Peyer's patch (tissue), 4 donors: ENCODE data around the gene MICAL3. TPM values are rescaled to one million over a fixed set of nuclear protein-coding genes. Genes with fewer than 3 reads are reported as not detected.
"Not testable (repeated sequence)": the region's sequence is repeated elsewhere in the genome, so short reads cannot be mapped to it uniquely, and the experiment has no call there.

ENCODE experiments used
- DNase-seq, 3 donors: peaks; one replicate each; pipeline ENCODE4 v3.0.0-alpha.2; 2017 to 2019
- H3K27ac ChIP-seq, 4 donors: fragments of 200-600 bp; sonication (generic); one replicate each; pipeline ENCODE4 v1.5.1; 2016 to 2019
- H3K27me3 ChIP-seq, 2 donors: fragments of 200-600 bp; sonication (generic); one replicate each; pipeline ENCODE4 v1.5.1; 2019
- H3K36me3 ChIP-seq, 3 donors: fragments of 200-600 bp; sonication (generic); one replicate each; pipeline ENCODE4 v1.5.1; 2016 to 2019
- H3K4me1 ChIP-seq, 4 donors: fragments of 200-600 bp; sonication (generic); one replicate each; pipeline ENCODE4 v1.5.1; 2016 to 2019
- H3K4me3 ChIP-seq, 4 donors: fragments of 200-600 bp; sonication (generic); 1 replicate in 3 of 4; 2 replicates in 1 of 4; pipeline ENCODE4 v1.5.1; 2016 to 2019; ENCODE audit warnings: mild to moderate bottlenecking in 1 of 4
- H3K9me3 ChIP-seq, 4 donors: fragments of 200-600 bp; sonication (generic); one replicate each; pipeline ENCODE4 v1.5.1; 2016 to 2019; ENCODE audit warnings: mild to moderate bottlenecking in 1 of 4
- POLR2A ChIP-seq, 2 donors: fragments of 450-650 bp; IDR thresholded peaks; one replicate each; pipeline ENCODE4 v1.5.1; 2017; ENCODE audit warnings: antibody characterized with exemption in 2 of 2, mild to moderate bottlenecking in 2 of 2, moderate library complexity in 2 of 2
- total RNA-seq, 4 donors: library from RNA; depleted of rRNA; stranded (reverse); fragments of >200 nt; gene quantifications; one replicate each; pipeline ENCODE4 v1.1.0, GENCODE V29; 2016
- TF ChIP-seq, protein P1 (sequence below), 6 experiments: fragments of 450-650 bp in 4 of 6; fragments of 200-600 bp in 2 of 6; sonication (generic) in 1 of 6; IDR thresholded peaks; one replicate each; pipeline ENCODE4 v1.5.1; 2017 to 2019; ENCODE audit warnings: antibody characterized with exemption in 6 of 6, mild to moderate bottlenecking in 3 of 6, moderate library complexity in 1 of 6

Gene MICAL3
- total RNA-seq, 4 donors from 2014 or later: 68.5 to 99.1 (median 88.7) TPM

DNA sequence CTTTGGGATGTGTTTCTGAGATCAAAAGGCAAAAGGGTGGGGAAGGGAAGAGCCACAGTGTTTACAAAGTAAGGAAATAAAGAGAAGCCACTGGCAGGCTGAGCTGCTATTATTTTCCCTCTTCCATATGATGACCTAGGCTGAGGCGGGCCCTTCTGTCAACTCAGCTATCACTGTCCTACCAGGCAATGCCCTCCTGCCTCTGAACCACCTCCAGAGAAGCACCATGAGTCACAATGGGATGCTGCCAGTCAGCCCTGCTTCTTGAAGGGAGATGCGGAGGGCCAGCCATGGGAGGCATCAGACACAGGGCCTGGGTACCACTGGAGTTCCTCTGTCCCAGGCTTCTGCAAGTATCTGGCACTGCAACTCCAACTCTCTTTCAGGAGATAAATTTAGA lies 142.2 kb downstream of the MICAL3 start:
- no peak for DNase-seq
- Histone ChIP-seq H3K27me3 (no peaks in the 10 kb centered on the region), H3K27ac (no peak overlapping the region), H3K9me3 (no peaks in the 10 kb centered on the region), H3K36me3 (peaks cover 0 to 77% (median 0%) of the 10 kb centered on the region in 3 donors), H3K4me1 (no peaks in the 10 kb centered on the region), H3K4me3 (no peak overlapping the region)
- TF ChIP-seq POLR2A (IDR thresholded peaks at IDR 0.05): no peak
- TF ChIP-seq, protein P1, sequence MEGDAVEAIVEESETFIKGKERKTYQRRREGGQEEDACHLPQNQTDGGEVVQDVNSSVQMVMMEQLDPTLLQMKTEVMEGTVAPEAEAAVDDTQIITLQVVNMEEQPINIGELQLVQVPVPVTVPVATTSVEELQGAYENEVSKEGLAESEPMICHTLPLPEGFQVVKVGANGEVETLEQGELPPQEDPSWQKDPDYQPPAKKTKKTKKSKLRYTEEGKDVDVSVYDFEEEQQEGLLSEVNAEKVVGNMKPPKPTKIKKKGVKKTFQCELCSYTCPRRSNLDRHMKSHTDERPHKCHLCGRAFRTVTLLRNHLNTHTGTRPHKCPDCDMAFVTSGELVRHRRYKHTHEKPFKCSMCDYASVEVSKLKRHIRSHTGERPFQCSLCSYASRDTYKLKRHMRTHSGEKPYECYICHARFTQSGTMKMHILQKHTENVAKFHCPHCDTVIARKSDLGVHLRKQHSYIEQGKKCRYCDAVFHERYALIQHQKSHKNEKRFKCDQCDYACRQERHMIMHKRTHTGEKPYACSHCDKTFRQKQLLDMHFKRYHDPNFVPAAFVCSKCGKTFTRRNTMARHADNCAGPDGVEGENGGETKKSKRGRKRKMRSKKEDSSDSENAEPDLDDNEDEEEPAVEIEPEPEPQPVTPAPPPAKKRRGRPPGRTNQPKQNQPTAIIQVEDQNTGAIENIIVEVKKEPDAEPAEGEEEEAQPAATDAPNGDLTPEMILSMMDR (IDR thresholded peaks at IDR 0.05): no peak

DNA sequence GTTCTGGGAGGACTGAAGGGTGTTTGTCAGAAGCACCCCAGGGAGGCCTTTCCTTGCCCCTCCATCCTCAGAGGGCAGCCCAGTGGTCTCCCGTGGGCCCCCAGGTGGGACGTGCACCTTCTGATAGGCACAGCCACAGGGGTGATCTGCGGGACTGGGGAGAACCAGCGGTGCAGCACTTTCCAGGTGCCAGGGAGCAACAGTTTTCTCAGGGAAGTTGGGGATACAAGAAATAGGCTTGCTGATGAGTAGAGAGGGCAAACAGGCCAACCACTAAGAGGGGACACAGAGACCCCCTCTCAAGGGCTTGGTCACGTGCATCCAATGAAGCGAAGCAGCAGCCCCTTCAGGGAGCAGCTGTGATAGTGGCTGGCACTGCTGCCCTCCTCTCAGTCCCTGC lies 143.0 kb downstream of the MICAL3 start:
- H3K4me1 ChIP-seq: no peaks in the 10 kb centered on the region
- no peak overlapping the region for H3K27ac ChIP-seq
- TF ChIP-seq POLR2A (IDR thresholded peaks at IDR 0.05): no peak
- TF ChIP-seq, protein P1 (IDR thresholded peaks at IDR 0.05): no peak
- DNase-seq: no peak
- H3K9me3 ChIP-seq: no peaks in the 10 kb centered on the region
- no peaks in the 10 kb centered on the region for H3K27me3 ChIP-seq
- H3K4me3 ChIP-seq: no peak overlapping the region
- peaks cover 0 to 69% (median 0%) of the 10 kb centered on the region in 3 donors for H3K36me3 ChIP-seq

DNA sequence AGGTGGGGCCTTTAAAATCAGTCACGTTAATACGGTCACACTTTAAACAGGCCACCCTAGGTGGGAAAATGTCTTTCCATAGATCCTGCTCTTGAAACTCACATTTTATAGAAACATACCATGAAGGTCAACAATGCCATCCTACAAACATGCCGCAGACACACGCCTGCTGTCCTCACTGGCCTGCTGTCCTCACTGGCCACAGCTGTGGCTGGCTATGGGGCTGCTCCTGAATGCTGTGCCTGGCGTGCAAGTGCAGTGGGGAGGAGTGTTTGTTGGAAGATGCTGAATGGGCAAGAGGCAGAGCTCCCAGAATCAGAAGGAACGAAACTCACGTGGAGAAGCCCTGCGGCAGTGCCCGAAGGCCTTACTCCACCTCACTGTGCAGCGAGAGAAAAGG lies 143.9 kb downstream of the MICAL3 start:
- peaks cover 0 to 60% (median 0%) of the 10 kb centered on the region in 3 donors for H3K36me3 ChIP-seq
- no peak for DNase-seq

DNA sequence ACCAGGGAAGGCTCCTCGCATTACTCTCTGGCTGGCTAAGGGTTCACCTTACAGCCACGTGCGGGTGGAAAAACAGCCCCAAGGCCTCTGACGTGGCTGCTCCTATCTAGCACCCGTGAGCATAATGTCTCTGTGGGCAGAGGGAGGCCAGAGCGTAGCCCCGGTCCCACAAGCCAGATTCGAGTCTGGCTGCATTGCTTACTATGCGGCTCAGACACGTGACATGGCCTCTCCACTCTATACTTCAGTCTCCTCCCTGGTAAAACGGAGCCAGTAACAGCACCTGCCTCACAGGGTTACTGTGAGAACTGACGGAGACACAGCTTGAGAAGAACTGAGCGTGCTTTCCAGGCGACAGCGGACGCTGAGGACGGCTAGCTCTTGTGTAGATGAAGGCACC lies 144.3 kb downstream of the MICAL3 start:
- DNase-seq: no peak
- Histone ChIP-seq H3K27ac (no peak overlapping the region), H3K9me3 (no peaks in the 10 kb centered on the region), H3K4me1 (no peaks in the 10 kb centered on the region), H3K4me3 (no peak overlapping the region), H3K27me3 (no peaks in the 10 kb centered on the region), H3K36me3 (peaks cover 0 to 59% (median 0%) of the 10 kb centered on the region in 3 donors)
- no peak for TF ChIP-seq POLR2A (IDR thresholded peaks at IDR 0.05)
- TF ChIP-seq, protein P1 (IDR thresholded peaks at IDR 0.05): no peak

More for the DNA sequence above, 143.9 kb downstream of the MICAL3 start:
- H3K4me3 ChIP-seq: no peak overlapping the region
- no peak overlapping the region for H3K27ac ChIP-seq
- H3K4me1 ChIP-seq: no peaks in the 10 kb centered on the region
- no peaks in the 10 kb centered on the region for H3K27me3 ChIP-seq
- TF ChIP-seq, protein P1 (IDR thresholded peaks at IDR 0.05): no peak
- TF ChIP-seq POLR2A (IDR thresholded peaks at IDR 0.05): no peak
- no peaks in the 10 kb centered on the region for H3K9me3 ChIP-seq

DNA sequence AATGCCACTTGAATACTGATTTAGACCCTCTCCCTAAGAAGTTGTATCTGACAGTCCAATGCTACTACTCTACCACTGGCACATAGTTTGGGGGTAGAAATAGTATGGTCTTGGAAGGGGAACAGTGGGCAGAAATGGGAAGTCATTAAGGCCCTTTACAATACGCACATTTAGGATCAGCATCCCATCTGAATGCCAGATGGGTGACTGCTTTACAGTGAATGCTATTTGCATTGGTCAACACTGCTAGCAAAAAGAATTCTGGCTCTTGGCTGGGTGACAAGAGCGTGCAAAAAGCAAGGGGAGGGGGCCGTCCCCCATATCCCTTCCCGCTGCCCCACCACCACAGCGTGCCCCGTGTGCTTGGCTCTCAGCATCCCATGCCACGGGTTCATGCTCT lies 145.4 kb downstream of the MICAL3 start:
- Histone ChIP-seq H3K9me3 (no peaks in the 10 kb centered on the region), H3K27ac (no peak overlapping the region), H3K4me3 (no peak overlapping the region), H3K4me1 (no peaks in the 10 kb centered on the region), H3K27me3 (no peaks in the 10 kb centered on the region), H3K36me3 (peaks cover 0 to 62% (median 0%) of the 10 kb centered on the region in 3 donors)
- no peak for DNase-seq
- TF ChIP-seq, protein P1 (IDR thresholded peaks at IDR 0.05): no peak
- TF ChIP-seq POLR2A (IDR thresholded peaks at IDR 0.05): no peak

DNA sequence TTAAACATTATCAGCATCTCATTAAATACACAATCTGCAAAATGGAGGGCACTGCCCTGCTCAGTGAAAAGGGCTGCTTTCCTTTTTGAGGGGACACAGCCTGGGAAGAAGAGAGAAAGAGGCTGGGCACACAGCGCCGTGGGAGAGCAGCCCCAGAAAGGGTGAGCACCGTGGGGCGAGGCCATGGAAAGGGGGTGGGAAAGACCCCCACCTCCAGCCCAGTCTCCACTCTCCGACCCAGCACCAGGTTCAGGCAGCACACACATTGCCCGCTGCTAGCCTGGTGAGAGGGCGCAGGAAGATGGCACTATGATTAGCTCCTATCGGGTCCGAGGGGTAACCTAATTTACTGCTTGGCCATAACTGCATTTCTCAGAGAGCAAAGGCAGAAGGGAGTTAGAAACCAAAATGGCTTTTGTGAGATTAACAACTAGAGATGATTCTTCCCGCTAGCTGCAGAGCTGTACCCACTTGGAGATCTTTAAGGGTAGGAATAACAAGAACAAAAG lies 146.1 kb downstream of the MICAL3 start:
- no peak for DNase-seq
- Histone ChIP-seq H3K4me3 (no peak overlapping the region), H3K27ac (no peak overlapping the region), H3K9me3 (no peaks in the 10 kb centered on the region), H3K4me1 (no peaks in the 10 kb centered on the region), H3K36me3 (peaks cover 0 to 64% (median 0%) of the 10 kb centered on the region in 3 donors), H3K27me3 (no peaks in the 10 kb centered on the region)
- TF ChIP-seq POLR2A (IDR thresholded peaks at IDR 0.05): no peak
- TF ChIP-seq, protein P1 (IDR thresholded peaks at IDR 0.05): no peak

DNA sequence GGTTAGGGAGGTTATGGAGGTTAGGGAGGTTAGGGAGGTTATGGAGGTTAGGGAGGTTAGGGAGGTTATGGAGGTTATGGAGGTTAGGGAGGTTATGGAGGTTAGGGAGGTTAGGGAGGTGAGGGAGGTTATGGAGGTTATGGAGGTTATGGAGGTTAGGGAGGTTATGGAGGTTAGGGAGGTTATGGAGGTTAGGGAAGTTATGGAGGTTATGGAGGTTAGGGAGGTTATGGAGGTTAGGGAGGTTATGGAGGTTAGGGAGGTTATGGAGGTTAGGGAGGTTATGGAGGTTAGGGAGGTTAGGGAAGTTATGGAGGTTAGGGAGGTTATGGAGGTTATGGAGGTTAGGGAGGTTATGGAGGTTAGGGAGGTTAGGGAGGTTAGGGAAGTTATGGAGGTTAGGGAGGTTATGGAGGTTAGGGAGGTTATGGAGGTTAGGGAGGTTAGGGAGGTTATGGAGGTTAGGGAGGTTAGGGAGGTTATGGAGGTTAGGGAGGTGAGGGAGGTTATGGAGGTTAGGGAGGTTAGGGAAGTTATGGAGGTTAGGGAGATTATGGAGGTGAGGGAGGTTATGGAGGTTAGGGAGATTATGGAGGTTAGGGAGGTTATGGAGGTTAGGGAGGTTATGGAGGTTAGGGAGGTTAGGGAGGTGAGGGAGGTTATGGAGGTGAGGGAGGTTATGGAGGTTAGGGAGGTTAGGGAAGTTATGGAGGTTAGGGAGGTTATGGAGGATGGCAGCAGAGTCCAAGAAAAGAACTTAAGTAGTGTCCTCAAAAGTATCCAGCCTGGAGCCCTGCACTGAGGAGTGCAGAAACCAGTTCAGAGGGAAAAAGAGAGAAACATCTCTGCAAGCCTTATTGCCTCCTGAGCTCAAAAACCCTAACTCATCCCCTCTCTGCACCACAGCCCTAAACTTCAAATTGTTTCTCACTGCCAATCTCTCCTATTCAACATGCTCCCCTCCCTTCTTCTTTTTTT lies 147.2 kb downstream of the MICAL3 start:
- not testable (repeated sequence) for H3K9me3 ChIP-seq, H3K27ac ChIP-seq, DNase-seq, H3K4me3 ChIP-seq, H3K4me1 ChIP-seq, H3K27me3 ChIP-seq
- peaks cover 0 to 70% (median 0%) of the 10 kb centered on the region in 3 donors for H3K36me3 ChIP-seq
